ENCODE data around the gene SEMA3B.

DNA sequence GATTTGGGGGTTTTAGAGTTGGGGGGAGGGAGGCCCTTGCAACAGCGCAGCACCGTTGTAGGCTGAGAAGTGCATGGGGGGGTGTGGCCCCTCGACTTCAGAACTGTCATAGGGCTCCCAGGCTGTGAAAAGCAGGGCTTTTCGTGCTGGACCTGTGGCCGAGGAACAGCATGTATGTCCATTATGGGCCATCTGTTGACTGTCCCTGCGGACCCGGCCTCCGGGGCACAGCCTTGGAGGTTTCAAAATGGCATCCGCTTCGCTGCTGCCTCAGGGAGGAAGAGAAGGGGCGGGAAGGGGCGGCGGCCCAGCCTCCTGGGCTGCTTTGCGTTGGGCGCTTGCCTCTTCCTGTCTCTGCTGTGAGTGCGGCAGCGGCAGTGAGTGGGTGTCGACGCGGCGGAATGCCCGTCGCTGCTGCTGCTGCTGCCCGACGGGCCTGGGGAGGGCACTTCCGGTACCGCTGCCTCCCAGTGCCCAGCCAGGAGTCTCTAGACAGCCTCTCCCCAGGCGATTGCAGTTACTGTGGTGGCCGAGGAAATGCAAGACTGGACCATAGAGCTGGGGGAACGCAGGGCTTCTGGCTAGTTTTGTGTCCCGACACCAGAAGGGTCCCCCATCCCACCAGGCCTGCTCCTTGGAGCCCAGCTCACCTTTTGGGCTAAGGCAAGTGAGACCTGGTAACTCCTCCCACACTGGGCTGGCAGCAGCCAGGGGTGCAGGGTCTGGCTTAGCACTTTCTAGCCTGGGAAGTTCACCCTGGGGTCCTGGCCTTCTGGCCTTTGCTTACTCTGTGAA lies 31.0 kb upstream of the SEMA3B start:
- TF ChIP-seq CTCF (IDR thresholded peaks at IDR 0.05; ENCODE audit: low read depth, low read length, poor library complexity, severe bottlenecking) = no peak
- TF ChIP-seq EZH2phosphoT487 (IDR thresholded peaks at IDR 0.05; ENCODE audit: borderline replicate concordance, low read length) = no peak
